Mesenchymal stem cell (in vitro differentiated cells and primary cell): ENCODE results near the gene EFCAB6.

Source experiments
- DNase-seq: peaks from one replicate; pipeline ENCODE4 v3.0.0-alpha.2; 2013
- H2AFZ ChIP-seq: one replicate; pipeline ENCODE4 v1.6.1; 2013; ENCODE audit warnings: low read depth, mild to moderate bottlenecking, control low read depth, inconsistent platforms, low read length, moderate library complexity
- H2AK5ac ChIP-seq: 2 replicates; pipeline ENCODE4 v1.6.1; 2013; ENCODE audit warnings: low read length, moderate library complexity, mild to moderate bottlenecking, inconsistent platforms; ENCODE audit not compliant: severe bottlenecking
- H2BK120ac ChIP-seq: one replicate; pipeline ENCODE4 v1.6.1; 2013; ENCODE audit warnings: low read depth, mild to moderate bottlenecking, inconsistent platforms, low read length, moderate library complexity
- H2BK12ac ChIP-seq, 2 experiments: one replicate each; pipeline ENCODE4 v1.6.1; 2013; ENCODE audit warnings: inconsistent platforms in 2 of 2, low read length in 2 of 2, mild to moderate bottlenecking in 2 of 2, moderate library complexity in 2 of 2, control low read depth in 1 of 2
- H2BK15ac ChIP-seq: one replicate; pipeline ENCODE4 v1.6.1; 2013; ENCODE audit warnings: mild to moderate bottlenecking, low read depth, inconsistent platforms; ENCODE audit not compliant: poor library complexity, severe bottlenecking
- H2BK5ac ChIP-seq: 2 replicates; pipeline ENCODE4 v1.6.1; 2013; ENCODE audit warnings: low read depth, mild to moderate bottlenecking, low read length, control low read depth, inconsistent platforms; ENCODE audit not compliant: poor library complexity, severe bottlenecking
- H3K14ac ChIP-seq, 2 experiments: one replicate each; pipeline ENCODE4 v1.6.1; 2013; ENCODE audit warnings: inconsistent platforms in 2 of 2, low read length in 2 of 2, control low read depth in 1 of 2, mild to moderate bottlenecking in 1 of 2, moderate library complexity in 1 of 2
- H3K18ac ChIP-seq, 2 experiments: one replicate each; pipeline ENCODE4 v1.6.1; 2013; ENCODE audit warnings: inconsistent platforms in 2 of 2, low read length in 2 of 2, control low read depth in 1 of 2, low read depth in 1 of 2, mild to moderate bottlenecking in 1 of 2
- H3K23ac ChIP-seq, 2 experiments: one replicate each; pipeline ENCODE4 v1.6.1; 2013; ENCODE audit warnings: inconsistent platforms in 2 of 2, low read length in 2 of 2, mild to moderate bottlenecking in 2 of 2, moderate library complexity in 2 of 2, control low read depth in 1 of 2
- H3K27ac ChIP-seq: 2 replicates; pipeline ENCODE4 v1.5.1; 2013; ENCODE audit warnings: mild to moderate bottlenecking, moderate library complexity, low read length, control low read depth, inconsistent platforms; ENCODE audit not compliant: poor library complexity, severe bottlenecking
- H3K27me3 ChIP-seq, 2 experiments: 2 replicates each; pipeline versions ENCODE4 v1.6.1 to v1.7.0; 2013; ENCODE audit warnings: low read length in 2 of 2, mild to moderate bottlenecking in 2 of 2, moderate library complexity in 2 of 2, control low read depth in 1 of 2, inconsistent platforms in 1 of 2; ENCODE audit not compliant: control insufficient read depth in 1 of 2, insufficient read depth in 1 of 2
- H3K36me3 ChIP-seq, 2 experiments: 2 replicates each; pipeline versions ENCODE4 v1.6.1 to v1.7.0; 2013; ENCODE audit warnings: low read length in 2 of 2, control low read depth in 1 of 2, inconsistent platforms in 1 of 2, low read depth in 1 of 2, mild to moderate bottlenecking in 1 of 2; ENCODE audit not compliant: insufficient read depth in 2 of 2, control insufficient read depth in 1 of 2
- H3K4ac ChIP-seq, 2 experiments: one replicate each; pipeline ENCODE4 v1.6.1; 2013; ENCODE audit warnings: inconsistent platforms in 2 of 2, low read length in 2 of 2, mild to moderate bottlenecking in 2 of 2, moderate library complexity in 2 of 2, control low read depth in 1 of 2, low read depth in 1 of 2
- H3K4me1 ChIP-seq: 2 replicates; pipeline ENCODE4 v1.6.1; 2013; ENCODE audit warnings: low read depth, low read length, control low read depth; ENCODE audit not compliant: control insufficient read depth, insufficient read depth
- H3K4me2 ChIP-seq: 2 replicates; pipeline ENCODE4 v1.6.1; 2013; ENCODE audit warnings: low read length, mild to moderate bottlenecking, inconsistent platforms; ENCODE audit not compliant: poor library complexity, severe bottlenecking
- H3K4me3 ChIP-seq, 2 experiments: 2 replicates each; pipeline versions ENCODE4 v1.5.1 to v1.7.0; 2013; ENCODE audit warnings: low read length in 2 of 2, mild to moderate bottlenecking in 2 of 2, control low read depth in 1 of 2, low read depth in 1 of 2; ENCODE audit not compliant: insufficient read depth in 1 of 2
- H3K79me1 ChIP-seq: replicated peaks from 2 replicates; pipeline ENCODE4 v1.6.1; 2013; ENCODE audit warnings: mild to moderate bottlenecking, control low read depth, low read length, inconsistent platforms; ENCODE audit not compliant: poor library complexity, severe bottlenecking
- H3K9ac ChIP-seq: 2 replicates; pipeline ENCODE4 v1.7.0; 2013; ENCODE audit warnings: mild to moderate bottlenecking, low read length, moderate library complexity
- H3K9me3 ChIP-seq: 2 replicates; pipeline ENCODE4 v1.7.0; 2013; ENCODE audit warnings: mild to moderate bottlenecking, low read length; ENCODE audit not compliant: control insufficient read depth
- H4K8ac ChIP-seq: one replicate; pipeline ENCODE4 v1.6.1; 2013; ENCODE audit warnings: inconsistent platforms, mild to moderate bottlenecking, low read length, moderate library complexity
- H4K91ac ChIP-seq: one replicate; pipeline ENCODE4 v1.6.1; 2013; ENCODE audit warnings: mild to moderate bottlenecking, low read length, inconsistent platforms
- whole genome bisulfite sequencing: methylation state at CpG from one replicate; pipeline ENCODE4 v1.1.7; 2013; ENCODE audit warnings: mixed read lengths; 5-methylcytosine and 5-hydroxymethylcytosine counted together

Gene EFCAB6

GRCh38 chr22:43830931-43831560 is 18.9 kb upstream of the EFCAB6 start:
- no peak overlapping the region for H3K14ac ChIP-seq
- H3K4ac ChIP-seq = no peak overlapping the region
- peaks cover 31% of the 10 kb centered on the region for H3K4me1 ChIP-seq
- no peak overlapping the region for H3K27ac ChIP-seq
- no peak overlapping the region for H3K23ac ChIP-seq
- peaks cover 0 to 2% of the 10 kb centered on the region in 2 experiments for H3K36me3 ChIP-seq
- H3K9ac ChIP-seq = no peak overlapping the region
- H4K8ac ChIP-seq = no peak overlapping the region
- H3K18ac ChIP-seq = no peak overlapping the region
- no peak overlapping the region for H2AFZ ChIP-seq
- H2BK12ac ChIP-seq = no peak overlapping the region
- no peaks in the 10 kb centered on the region for H3K9me3 ChIP-seq
- H3K4me3 ChIP-seq = no peak overlapping the region
- H2BK15ac ChIP-seq = no peak overlapping the region
- no peak overlapping the region for H2BK120ac ChIP-seq
- H4K91ac ChIP-seq = no peak overlapping the region
- no peak overlapping the region for H2AK5ac ChIP-seq
- DNase-seq = no peak
- no peak overlapping the region for H3K4me2 ChIP-seq
- no peak overlapping the region for H2BK5ac ChIP-seq
- 90% methylated on average over 12 of the region's 12 CpGs for WGBS
- H3K27me3 ChIP-seq = peaks cover 5 to 14% of the 10 kb centered on the region in 2 experiments
- H3K79me1 ChIP-seq = no peaks in the 10 kb centered on the region

DNA sequence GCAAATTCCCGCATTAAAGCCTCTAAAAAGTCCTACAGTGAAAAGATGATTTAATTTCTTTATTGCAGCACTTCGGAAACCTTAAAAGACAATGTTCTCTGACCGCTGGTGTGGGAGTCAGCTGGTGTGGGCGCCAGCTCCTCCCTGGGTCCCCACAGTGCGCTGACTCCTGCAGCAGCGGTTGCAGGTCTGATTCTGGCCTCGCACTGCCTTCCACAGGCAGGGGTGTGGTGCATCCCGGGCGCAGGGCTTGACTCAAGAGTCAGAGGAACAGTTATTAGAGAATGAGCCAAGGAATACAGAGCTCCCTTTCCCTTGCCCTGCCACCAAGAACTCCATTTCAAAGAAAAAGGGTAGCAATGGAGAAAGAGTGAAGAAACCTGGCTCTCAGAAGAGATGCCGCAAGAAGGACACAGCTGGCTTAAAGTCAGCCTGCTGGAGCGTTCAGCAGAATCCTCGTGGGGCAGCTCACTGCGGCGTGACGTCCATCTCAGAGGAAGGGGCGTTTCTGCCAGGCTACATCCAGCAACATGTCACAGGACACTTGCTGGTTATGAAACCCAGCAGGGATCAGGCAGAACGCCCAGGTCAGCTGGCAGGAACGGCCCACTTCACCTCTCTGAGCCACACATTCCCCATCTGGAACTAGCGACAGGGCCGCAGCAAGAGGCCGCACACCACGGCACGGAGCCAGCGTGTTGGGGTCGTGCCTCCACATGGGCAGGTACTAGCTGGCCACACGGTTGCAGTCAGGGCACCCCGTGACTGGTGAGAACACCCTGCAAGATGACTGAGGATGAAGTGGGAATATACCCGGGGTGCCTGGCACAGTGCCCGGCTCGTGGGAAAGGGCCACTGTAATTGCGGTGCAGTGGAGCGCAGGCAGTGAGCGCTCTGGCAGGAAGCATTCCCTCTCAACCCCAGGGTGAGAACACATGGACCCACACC is 18.1 kb upstream of the EFCAB6 start:
- Histone ChIP-seq H2BK15ac (no peak overlapping the region), H3K4me3 (peak overlapping the region in 1 of 2 experiments; percentile 13), H2AFZ (no peak overlapping the region), H3K4ac (no peak overlapping the region), H3K27me3 (peaks cover 5 to 10% of the 10 kb centered on the region in 2 experiments), H2BK120ac (no peak overlapping the region), H3K14ac (no peak overlapping the region), H3K4me1 (peaks cover 32% of the 10 kb centered on the region), H4K91ac (no peak overlapping the region), H2BK12ac (no peak overlapping the region), H3K27ac (no peak overlapping the region), H3K18ac (no peak overlapping the region), H2AK5ac (no peak overlapping the region), H4K8ac (no peak overlapping the region), H3K4me2 (no peak overlapping the region), H3K9ac (peak overlapping the region; percentile 72), H3K9me3 (no peaks in the 10 kb centered on the region), H3K79me1 (no peaks in the 10 kb centered on the region), H3K23ac (no peak overlapping the region), H2BK5ac (no peak overlapping the region), H3K36me3 (peaks cover 0 to 2% of the 10 kb centered on the region in 2 experiments)
- DNase-seq = no peak
- 85% methylated on average over 29 of the region's 33 CpGs for WGBS

- DNase-seq = peak; percentile 18
- Histone ChIP-seq H3K4ac (no peak overlapping the region), H3K14ac (no peak overlapping the region), H2AK5ac (no peak overlapping the region), H2BK120ac (no peak overlapping the region), H4K8ac (no peak overlapping the region), H3K18ac (no peak overlapping the region), H3K9ac (peak overlapping the region; percentile 72), H2BK5ac (no peak overlapping the region), H3K27me3 (peaks cover 5 to 10% of the 10 kb centered on the region in 2 experiments), H2AFZ (no peak overlapping the region), H3K79me1 (no peaks in the 10 kb centered on the region), H2BK15ac (no peak overlapping the region), H2BK12ac (no peak overlapping the region), H3K9me3 (no peaks in the 10 kb centered on the region), H3K4me2 (no peak overlapping the region), H3K23ac (no peak overlapping the region), H3K4me1 (peaks cover 31% of the 10 kb centered on the region), H4K91ac (no peak overlapping the region), H3K36me3 (peaks cover 0 to 2% of the 10 kb centered on the region in 2 experiments), H3K27ac (no peak overlapping the region), H3K4me3 (peak overlapping the region in 1 of 2 experiments; percentile 55)
- 66% methylated on average over 20 of the region's 20 CpGs for WGBS
Measured at GRCh38 chr22:43828998-43829782, 17.1 kb upstream of the EFCAB6 start.

- H3K9ac ChIP-seq = peak overlapping the region; percentile 72
- no peaks in the 10 kb centered on the region for H3K9me3 ChIP-seq
- H4K91ac ChIP-seq = no peak overlapping the region
- H3K4ac ChIP-seq = no peak overlapping the region
- H3K4me2 ChIP-seq = no peak overlapping the region
- H3K18ac ChIP-seq = no peak overlapping the region
- H2BK120ac ChIP-seq = no peak overlapping the region
- no peaks in the 10 kb centered on the region for H3K79me1 ChIP-seq
- no peak overlapping the region for H3K4me3 ChIP-seq
- H3K27me3 ChIP-seq = peaks cover 5 to 9% of the 10 kb centered on the region in 2 experiments
- H2BK5ac ChIP-seq = no peak overlapping the region
- DNase-seq = no peak
- H4K8ac ChIP-seq = no peak overlapping the region
- H2AK5ac ChIP-seq = no peak overlapping the region
- no peak overlapping the region for H3K27ac ChIP-seq
- no peak overlapping the region for H2BK15ac ChIP-seq
- H3K36me3 ChIP-seq = peaks cover 0 to 2% of the 10 kb centered on the region in 2 experiments
- no peak overlapping the region for H2AFZ ChIP-seq
- peaks cover 34% of the 10 kb centered on the region for H3K4me1 ChIP-seq
- no peak overlapping the region for H2BK12ac ChIP-seq
- WGBS = 84% methylated on average over 6 of the region's 6 CpGs
- H3K14ac ChIP-seq = no peak overlapping the region
- H3K23ac ChIP-seq = no peak overlapping the region
Measured at GRCh38 chr22:43828725-43828997, 16.6 kb upstream of the EFCAB6 start.
